Kidney (tissue), 14 donors: ENCODE measurements around the gene ZNF687. TPM values are rescaled to one million over a fixed set of nuclear protein-coding genes. Genes with fewer than 3 reads are reported as not detected.

Experiments used
- DNase-seq, 5 donors: peaks; one replicate each; pipeline ENCODE4 v3.0.0-alpha.2; 2013 to 2020
- FAIRE-seq: peaks from 2 replicates; lab custom pipeline; 2012; peaks lifted over from hg19 to GRCh38; lab: Jason Lieb, UNC
- H3K27ac ChIP-seq, 2 donors: one replicate each; pipeline ENCODE4 v1.7.0; 2013; ENCODE audit warnings: low read depth in 2 of 2, low read length in 2 of 2, inconsistent platforms in 1 of 2
- H3K27me3 ChIP-seq: one replicate; pipeline ENCODE4 v1.7.1; 2013; ENCODE audit warnings: low read length, inconsistent platforms; ENCODE audit not compliant: control insufficient read depth, insufficient read depth
- H3K36me3 ChIP-seq, 3 donors: one replicate each; pipeline versions ENCODE4 v1.7.0 to v1.7.1; 2013; ENCODE audit warnings: low read length in 3 of 3, control low read depth in 1 of 3, inconsistent platforms in 1 of 3; ENCODE audit not compliant: insufficient read depth in 3 of 3, control insufficient read depth in 2 of 3
- H3K4me1 ChIP-seq, 3 donors: one replicate each; pipeline versions ENCODE4 v1.7.0 to v1.7.1; 2013; ENCODE audit warnings: low read length in 3 of 3, inconsistent platforms in 1 of 3, low read depth in 1 of 3; ENCODE audit not compliant: control insufficient read depth in 2 of 3, insufficient read depth in 2 of 3
- H3K4me3 ChIP-seq, 3 donors: one replicate each; pipeline versions ENCODE4 v1.7.0 to v1.8.1; 2013; ENCODE audit warnings: low read length in 3 of 3, control low read depth in 1 of 3, inconsistent platforms in 1 of 3
- H3K9ac ChIP-seq, 3 donors: one replicate each; pipeline versions ENCODE4 v1.7.0 to v1.7.1; 2013; ENCODE audit warnings: low read length in 3 of 3, control low read depth in 1 of 3, inconsistent platforms in 1 of 3
- H3K9me3 ChIP-seq, 3 donors: one replicate each; pipeline versions ENCODE4 v1.7.0 to v1.7.1; 2013; ENCODE audit warnings: low read length in 3 of 3, control low read depth in 1 of 3, inconsistent platforms in 1 of 3; ENCODE audit not compliant: control insufficient read depth in 2 of 3, insufficient read depth in 1 of 3
- intact Hi-C: fragments of 100-400 bp; cut with DNase I; formaldehyde crosslinking; loops from one replicate; pipeline ENCODE4 v1.11.1; 2022
- polyA plus RNA-seq: library from polyadenylated mRNA; stranded (reverse); fragments of 350-450 nt; fragmentation: Illumina TruSeq; extraction: RNeasy Lipid Tissue Mini Kit (QIAGEN cat#74804); gene quantifications from one replicate; pipeline ENCODE4 v1.2.3, GENCODE V29; 2014; ENCODE audit warnings: low read depth, low replicate concordance; ENCODE audit not compliant: insufficient read depth
- total RNA-seq: library from RNA; stranded (reverse); fragmentation: NEBNext Ultra II Directional; extraction: Animal tissue kit (Norgen Biotek cat#: 25700); gene quantifications from one replicate; pipeline ENCODE4 v1.2.1, GENCODE V29; 2021
- TF ChIP-seq, protein P1 (sequence below): IDR thresholded peaks from 3 replicates; pipeline ENCODE4 v1.5.1; 2012; ENCODE audit warnings: mild to moderate bottlenecking, moderate library complexity, borderline replicate concordance; ENCODE audit not compliant: insufficient read depth; ENCODE audit errors: extremely low read depth
- donor health status: control.
- donor health status: control.
- donor health status: control.
- donor health status: control.
- donor health status: control.
- donor health status: DM: yes; HTN: yes; CAD: no.
- donor health status: Normal renal cell carcinoma (clear cell type).

Gene ZNF687
- total and polyA plus RNA-seq, 2 donors from 2014 or later = 8.5 to 30.3 TPM

DNA sequence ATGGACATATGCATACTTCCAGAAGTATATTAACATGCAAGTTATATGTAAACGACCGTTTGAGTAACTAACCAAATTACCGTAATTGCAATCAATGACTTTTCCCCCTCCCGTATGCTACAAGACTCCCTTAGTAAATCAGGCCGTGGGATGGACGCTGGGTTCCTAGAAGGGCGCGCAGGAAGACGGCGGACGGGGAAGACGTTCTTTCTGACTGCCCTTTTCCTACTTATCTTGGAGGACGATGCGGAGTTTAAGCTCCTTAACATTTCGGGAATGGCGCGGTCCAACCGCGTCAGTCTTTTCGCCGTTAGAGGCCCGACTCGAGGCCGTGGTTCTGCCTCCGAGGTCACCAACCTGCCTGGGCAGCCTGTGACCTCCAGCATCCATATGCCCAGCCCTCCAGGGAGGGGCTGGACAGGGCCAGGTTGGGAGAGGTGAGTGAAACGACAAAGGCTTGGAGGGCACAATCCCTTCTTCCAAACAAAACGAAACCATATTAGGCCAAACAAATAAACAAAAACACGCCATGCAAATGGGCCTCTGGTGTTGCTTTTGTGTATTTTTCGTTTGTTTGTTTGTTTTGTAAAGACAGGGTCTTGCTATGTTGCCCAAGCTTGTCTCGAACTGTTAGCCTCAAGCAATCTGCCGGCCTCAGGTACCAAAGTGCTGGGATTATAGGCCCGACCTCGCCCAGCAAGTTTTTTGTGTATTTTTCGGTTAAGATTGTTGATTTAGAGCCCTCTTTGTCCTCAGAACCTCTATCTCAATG lies 46.0 kb downstream of the ZNF687 start:
- intact Hi-C loops = no loop called here
- no peak for FAIRE-seq
- H3K9me3 ChIP-seq = no peaks in the 10 kb centered on the region
- peaks cover 2 to 6% (median 2%) of the 10 kb centered on the region in 3 donors for H3K36me3 ChIP-seq
- peak overlapping the region; percentile 83 to 97 (median 90) for H3K4me3 ChIP-seq
- peak overlapping the region; percentile 66 to 81 for H3K27ac ChIP-seq
- peak overlapping the region; percentile 74 to 88 (median 87) for H3K9ac ChIP-seq
- H3K27me3 ChIP-seq = no peaks in the 10 kb centered on the region
- H3K4me1 ChIP-seq = peaks cover 0 to 13% (median 3%) of the 10 kb centered on the region in 3 donors
- TF ChIP-seq, protein P1, sequence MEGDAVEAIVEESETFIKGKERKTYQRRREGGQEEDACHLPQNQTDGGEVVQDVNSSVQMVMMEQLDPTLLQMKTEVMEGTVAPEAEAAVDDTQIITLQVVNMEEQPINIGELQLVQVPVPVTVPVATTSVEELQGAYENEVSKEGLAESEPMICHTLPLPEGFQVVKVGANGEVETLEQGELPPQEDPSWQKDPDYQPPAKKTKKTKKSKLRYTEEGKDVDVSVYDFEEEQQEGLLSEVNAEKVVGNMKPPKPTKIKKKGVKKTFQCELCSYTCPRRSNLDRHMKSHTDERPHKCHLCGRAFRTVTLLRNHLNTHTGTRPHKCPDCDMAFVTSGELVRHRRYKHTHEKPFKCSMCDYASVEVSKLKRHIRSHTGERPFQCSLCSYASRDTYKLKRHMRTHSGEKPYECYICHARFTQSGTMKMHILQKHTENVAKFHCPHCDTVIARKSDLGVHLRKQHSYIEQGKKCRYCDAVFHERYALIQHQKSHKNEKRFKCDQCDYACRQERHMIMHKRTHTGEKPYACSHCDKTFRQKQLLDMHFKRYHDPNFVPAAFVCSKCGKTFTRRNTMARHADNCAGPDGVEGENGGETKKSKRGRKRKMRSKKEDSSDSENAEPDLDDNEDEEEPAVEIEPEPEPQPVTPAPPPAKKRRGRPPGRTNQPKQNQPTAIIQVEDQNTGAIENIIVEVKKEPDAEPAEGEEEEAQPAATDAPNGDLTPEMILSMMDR = no peak
- peak in 1 of 5 donors; percentile 63 for DNase-seq

DNA sequence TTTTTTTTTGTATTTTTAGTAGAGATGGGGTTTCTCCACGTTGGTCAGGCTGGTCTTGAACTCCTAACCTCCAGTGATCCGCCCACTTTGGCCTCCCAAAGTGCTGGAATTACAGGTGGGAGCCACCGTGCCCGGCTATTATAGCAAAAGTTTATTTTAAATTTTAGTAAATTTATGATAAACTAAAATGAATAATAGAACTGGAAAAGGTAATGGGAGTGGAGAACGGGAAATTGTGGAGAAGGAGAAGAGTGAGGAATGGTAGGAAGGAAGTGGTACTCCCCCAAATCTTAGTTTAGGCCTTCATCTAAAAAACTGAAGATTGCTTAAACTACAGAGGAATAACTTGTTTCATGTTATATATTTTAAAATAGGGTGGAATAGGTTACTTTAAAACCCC lies 52.7 kb downstream of the ZNF687 start:
- H3K4me1 ChIP-seq = no peaks in the 10 kb centered on the region
- intact Hi-C loops = no loop called here
- FAIRE-seq = no peak

DNA sequence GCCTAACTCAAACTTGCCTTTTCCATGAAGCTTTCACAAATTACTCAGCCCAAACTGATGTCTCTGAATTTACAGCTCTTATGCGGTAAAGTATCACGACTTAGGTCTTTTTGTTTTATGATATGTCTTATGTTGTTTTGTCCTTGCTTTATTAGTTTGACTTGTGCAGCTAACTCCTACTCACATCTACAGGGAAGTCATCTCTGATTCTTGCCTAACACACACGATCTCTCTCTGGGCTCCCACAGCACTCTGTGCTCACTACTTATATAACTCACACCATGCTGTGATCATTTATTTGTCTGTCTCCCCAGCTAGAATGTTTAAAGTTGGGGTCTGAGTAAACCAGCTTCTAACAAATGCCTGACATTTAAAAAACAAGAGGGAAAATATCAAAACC lies 54.5 kb downstream of the ZNF687 start:
- FAIRE-seq (no peak), DNase-seq (no peak)
- Histone ChIP-seq H3K27me3 (no peaks in the 10 kb centered on the region), H3K9ac (no peak overlapping the region), H3K4me1 (no peaks in the 10 kb centered on the region), H3K36me3 (no peaks in the 10 kb centered on the region), H3K27ac (no peak overlapping the region), H3K9me3 (no peaks in the 10 kb centered on the region), H3K4me3 (no peak overlapping the region)
- intact Hi-C loops = no loop called here
- TF ChIP-seq, protein P1 = no peak

More for the DNA sequence above, 52.7 kb downstream of the ZNF687 start:
- TF ChIP-seq, protein P1 = no peak
- Histone ChIP-seq H3K27me3 (no peaks in the 10 kb centered on the region), H3K27ac (no peak overlapping the region), H3K9ac (no peak overlapping the region), H3K4me3 (no peak overlapping the region), H3K36me3 (no peaks in the 10 kb centered on the region), H3K9me3 (no peaks in the 10 kb centered on the region)
- no peak for DNase-seq
